IMR-90 (cell line): ENCODE measurements around the gene SPACA6. TPM values are rescaled to one million over a fixed set of nuclear protein-coding genes. Genes with fewer than 3 reads are reported as not detected.

ENCODE experiments used
- ATAC-seq: fragments of 200-7000 bp; cut with Tn5 transposase; 2 replicates; pipeline ENCODE4 v1.9.1; 2020; ENCODE audit warnings: low read depth, mild to moderate bottlenecking, moderate library complexity
- BruUV-seq: library from RNA; stranded (reverse); fragments of 400-500 nt; replicated peaks from 2 replicates; lab custom pipeline; 2021; lab: Mats Ljungman, UMichigan
- CTCF ChIA-PET: fragments of 300-600 bp; formaldehyde crosslinking; extraction: SDS; loops from one replicate; lab custom pipeline; 2021; ENCODE audit warnings: antibody characterized with exemption; lab: Yijun Ruan, JAX
- POLR2A ChIA-PET: fragments of 300-600 bp; sonication (Branson Sonifier 250); formaldehyde crosslinking; loops from one replicate; lab custom pipeline; 2022; ENCODE audit warnings: antibody characterized with exemption; ENCODE audit not compliant: unreplicated experiment; lab: Charles Lee
- DNase-seq: peaks from one replicate; pipeline ENCODE4 v3.0.0; 2013
- H2AFZ ChIP-seq: replicated peaks from 2 replicates; pipeline ENCODE3; 2013; ENCODE audit warnings: low read length, mild to moderate bottlenecking; ENCODE audit not compliant: poor library complexity
- H2AK5ac ChIP-seq: 2 replicates; pipeline ENCODE4 v1.6.1; 2013; ENCODE audit warnings: low read depth, low read length, inconsistent platforms
- H2AK9ac ChIP-seq: replicated peaks from 2 replicates; pipeline ENCODE3; 2013; ENCODE audit warnings: mild to moderate bottlenecking, low read depth, low read length, moderate library complexity; ENCODE audit not compliant: poor library complexity
- H2BK120ac ChIP-seq: 2 replicates; pipeline ENCODE4 v1.6.1; 2013; ENCODE audit warnings: low read depth, low read length, inconsistent platforms
- H2BK15ac ChIP-seq: 3 replicates; pipeline ENCODE4 v1.6.1; 2013; ENCODE audit warnings: low read depth, low read length, inconsistent platforms
- H2BK20ac ChIP-seq: 2 replicates; pipeline ENCODE4 v1.6.1; 2013; ENCODE audit warnings: low read depth, mild to moderate bottlenecking, inconsistent platforms, low read length, moderate library complexity
- H2BK5ac ChIP-seq: 2 replicates; pipeline ENCODE4 v1.6.1; 2013; ENCODE audit warnings: mild to moderate bottlenecking, low read depth, low read length, inconsistent platforms; ENCODE audit not compliant: poor library complexity, severe bottlenecking
- H3K14ac ChIP-seq: replicated peaks from 2 replicates; pipeline ENCODE4 v1.6.1; 2013; ENCODE audit warnings: low read depth, low read length, inconsistent platforms
- H3K18ac ChIP-seq: 2 replicates; pipeline ENCODE4 v1.6.1; 2013; ENCODE audit warnings: low read depth, low read length, control low read depth
- H3K23ac ChIP-seq: 2 replicates; pipeline ENCODE4 v1.6.1; 2013; ENCODE audit warnings: low read depth, low read length, inconsistent platforms
- H3K27ac ChIP-seq: 2 replicates; pipeline ENCODE4 v1.5.1; 2013; ENCODE audit warnings: mild to moderate bottlenecking, control low read depth, low read length; ENCODE audit not compliant: insufficient read depth
- H3K27me3 ChIP-seq: 2 replicates; pipeline ENCODE4 v1.6.1; 2013; ENCODE audit warnings: low read length; ENCODE audit not compliant: control insufficient read depth, insufficient read depth
- H3K36me3 ChIP-seq: 2 replicates; pipeline ENCODE4 v1.6.1; 2013; ENCODE audit warnings: low read length, mixed read lengths; ENCODE audit not compliant: control insufficient read depth, insufficient read depth
- H3K4ac ChIP-seq: 2 replicates; pipeline ENCODE4 v1.6.1; 2013; ENCODE audit warnings: low read depth, low read length, inconsistent platforms
- H3K4me1 ChIP-seq: 2 replicates; pipeline ENCODE4 v1.6.1; 2013; ENCODE audit warnings: low read length, mixed read lengths; ENCODE audit not compliant: control insufficient read depth, insufficient read depth
- H3K4me2 ChIP-seq: 2 replicates; pipeline ENCODE4 v1.6.1; 2013; ENCODE audit warnings: low read depth, mild to moderate bottlenecking, control low read depth, low read length, moderate library complexity
- H3K4me3 ChIP-seq: 2 replicates; pipeline ENCODE4 v1.5.1; 2013; ENCODE audit warnings: low read depth, mild to moderate bottlenecking, control low read depth, low read length, moderate library complexity; ENCODE audit not compliant: insufficient read depth
- H3K56ac ChIP-seq: 2 replicates; pipeline ENCODE4 v1.6.1; 2013; ENCODE audit warnings: low read length, inconsistent platforms; ENCODE audit not compliant: insufficient read depth; ENCODE audit errors: extremely low read depth
- H3K79me1 ChIP-seq, 2 experiments: 2 replicates each; pipeline ENCODE4 v1.6.1; 2013; ENCODE audit warnings: low read length in 2 of 2, inconsistent platforms in 1 of 2, low read depth in 1 of 2
- H3K9ac ChIP-seq: 2 replicates; pipeline ENCODE4 v1.6.1; 2013; ENCODE audit warnings: low read depth, low read length, control low read depth
- H3K9me1 ChIP-seq: 2 replicates; pipeline ENCODE4 v1.6.1; 2013; ENCODE audit warnings: low read length, inconsistent platforms; ENCODE audit not compliant: insufficient read depth
- H3K9me3 ChIP-seq: 2 replicates; pipeline ENCODE4 v1.6.1; 2013; ENCODE audit warnings: low read length; ENCODE audit not compliant: control insufficient read depth, insufficient read depth
- H4K20me1 ChIP-seq: 2 replicates; pipeline ENCODE4 v1.6.1; 2013; ENCODE audit warnings: low read length, inconsistent platforms; ENCODE audit not compliant: insufficient read depth
- H4K5ac ChIP-seq: 2 replicates; pipeline ENCODE4 v1.6.1; 2013; ENCODE audit warnings: mild to moderate bottlenecking, low read depth, low read length, control low read depth
- H4K8ac ChIP-seq, 2 experiments: 2 replicates each; pipeline ENCODE4 v1.6.1; 2013; ENCODE audit warnings: low read depth in 2 of 2, low read length in 2 of 2, control low read depth in 1 of 2, inconsistent platforms in 1 of 2
- H4K91ac ChIP-seq: 2 replicates; pipeline ENCODE4 v1.6.1; 2013; ENCODE audit warnings: low read depth, low read length, inconsistent platforms; ENCODE audit not compliant: insufficient read depth
- CEBPB ChIP-seq: IDR thresholded peaks from 2 replicates; pipeline ENCODE4 v1.6.1; 2012; ENCODE audit warnings: low read depth, low read length, improper control_type of control experiment
- CHD1 ChIP-seq: IDR thresholded peaks from 2 replicates; pipeline ENCODE4 v1.6.1; 2012; ENCODE audit warnings: low read depth, low read length, improper control_type of control experiment
- MAFK ChIP-seq: IDR thresholded peaks from 2 replicates; pipeline ENCODE4 v1.6.1; 2012; ENCODE audit warnings: low read depth, low read length, improper control_type of control experiment
- NFE2L2 ChIP-seq: fragments of 150-350 bp; IDR thresholded peaks from 2 replicates; pipeline ENCODE4 v1.6.1; 2016; ENCODE audit warnings: low read depth, mild to moderate bottlenecking, low read length
- RAD21 ChIP-seq: IDR thresholded peaks from 2 replicates; pipeline ENCODE4 v1.6.1; 2012; ENCODE audit warnings: low read length, improper control_type of control experiment
- RCOR1 ChIP-seq: IDR thresholded peaks from 2 replicates; pipeline ENCODE4 v1.6.1; 2012; ENCODE audit warnings: mild to moderate bottlenecking, low read length, improper control_type of control experiment; ENCODE audit not compliant: insufficient replicate concordance
- RFX5 ChIP-seq: IDR thresholded peaks from 2 replicates; pipeline ENCODE4 v1.8.0; 2012; ENCODE audit warnings: low read depth, mild to moderate bottlenecking, low read length, moderate library complexity
- SMC3 ChIP-seq: fragments of 150-350 bp; IDR thresholded peaks from 2 replicates; pipeline ENCODE4 v1.6.1; 2016; ENCODE audit warnings: low read depth, mild to moderate bottlenecking, antibody characterized with exemption, low read length, moderate library complexity
- USF2 ChIP-seq: fragments of 150-350 bp; IDR thresholded peaks from 2 replicates; pipeline ENCODE4 v1.6.1; 2017; ENCODE audit warnings: mild to moderate bottlenecking, antibody characterized with exemption, low read length, low read depth
- WGBS, 2 experiments: methylation state at CpG; one replicate each; pipeline versions ENCODE4 v1.1.5 to v1.1.7; 2013; ENCODE audit warnings: missing lambda C conversion rate in 2 of 2; ENCODE audit not compliant: insufficient read length in 1 of 2; ENCODE audit errors: extremely low coverage in 2 of 2; 5-methylcytosine and 5-hydroxymethylcytosine counted together
- dilution Hi-C: fragments of 300-500 bp; cut with HindIII; formaldehyde crosslinking; loops from one replicate; pipeline ENCODE4 v1.14.3; 2018; ENCODE audit warnings: low sequenced_read_pairs; ENCODE audit not compliant: unreplicated experiment
- in situ Hi-C: fragments of 300-500 bp; cut with MboI; formaldehyde crosslinking; loops from 3 replicates; pipeline ENCODE4 v1.14.3; 2019; ENCODE audit warnings: low sequenced_read_pairs, inconsistent platforms, mixed read lengths
- intact Hi-C: fragments of 100-400 bp; cut with micrococcal nuclease; formaldehyde crosslinking; loops from 2 replicates; pipeline ENCODE4 v1.10.0; 2022
- polyA plus RNA-seq, 3 experiments: library from polyadenylated mRNA; depleted of rRNA; stranded (reverse); fragments of >200 nt; gene quantifications; 2 replicates each; pipeline ENCODE4 v1.2.3, GENCODE V29; 2012; ENCODE audit warnings: low replicate concordance in 1 of 3
- total RNA-seq: library from RNA; depleted of rRNA; stranded (reverse); fragments of >200 nt; gene quantifications from 2 replicates; pipeline ENCODE4 v1.2.3, GENCODE V29; 2012
- TF ChIP-seq, protein P1 (sequence below): fragments of 150-350 bp; IDR thresholded peaks from 2 replicates; pipeline ENCODE4 v1.6.1; 2016; ENCODE audit warnings: low read depth, mild to moderate bottlenecking, low read length, moderate library complexity, borderline replicate concordance
- TF ChIP-seq, protein P2 (sequence below): conservative IDR thresholded peaks from 2 replicates; pipeline ENCODE4 v1.5.1; 2012; ENCODE audit warnings: mild to moderate bottlenecking, low read depth, low read length, improper control_type of control experiment

SPACA6 gene
- total and polyA plus RNA-seq, 2 of the 4 experiments (the other 2 are of a cell fraction): 1.3 to 13.6 TPM

GRCh38 chr19:51710163-51710562 lies 17.0 kb downstream of the SPACA6 start:
- Histone ChIP-seq H3K4me2 (no peak overlapping the region), H3K27ac (no peak overlapping the region), H3K4me1 (no peaks in the 10 kb centered on the region), H3K18ac (no peak overlapping the region), H3K36me3 (peaks cover 19% of the 10 kb centered on the region), H4K8ac (no peak overlapping the region), H3K4me3 (no peak overlapping the region), H3K9me1 (peaks cover 5% of the 10 kb centered on the region; the same call in 1 of the 2 replicates), H3K4ac (no peak overlapping the region), H4K5ac (no peak overlapping the region), H3K56ac (no peak overlapping the region), H2BK5ac (no peak overlapping the region), H3K14ac (no peak overlapping the region), H2BK20ac (no peak overlapping the region), H3K23ac (no peak overlapping the region), H3K27me3 (no peaks in the 10 kb centered on the region; the same call in 1 of the 2 replicates), H3K79me1 (peaks cover 6 to 8% of the 10 kb centered on the region in 2 experiments), H3K9me3 (peaks cover 2% of the 10 kb centered on the region; the same call in 1 of the 2 replicates), H2AK5ac (no peak overlapping the region), H2AFZ (no peak overlapping the region), H2BK120ac (no peak overlapping the region), H4K91ac (no peak overlapping the region), H4K20me1 (peaks cover 4% of the 10 kb centered on the region; the same call in 1 of the 2 replicates), H3K9ac (no peak overlapping the region), H2BK15ac (no peak overlapping the region), H2AK9ac (no peak overlapping the region)
- peak; percentile 36 for DNase-seq
- WGBS, 2 experiments: 36% methylated on average over 2 of the region's 2 CpGs; no CpG with 5 or more reads in 1 of the 2 experiments
- BruUV-seq: no TSS peak
- TF ChIP-seq RFX5: no peak
- TF ChIP-seq USF2: no peak
- TF ChIP-seq SMC3: no peak
- TF ChIP-seq, protein P1, sequence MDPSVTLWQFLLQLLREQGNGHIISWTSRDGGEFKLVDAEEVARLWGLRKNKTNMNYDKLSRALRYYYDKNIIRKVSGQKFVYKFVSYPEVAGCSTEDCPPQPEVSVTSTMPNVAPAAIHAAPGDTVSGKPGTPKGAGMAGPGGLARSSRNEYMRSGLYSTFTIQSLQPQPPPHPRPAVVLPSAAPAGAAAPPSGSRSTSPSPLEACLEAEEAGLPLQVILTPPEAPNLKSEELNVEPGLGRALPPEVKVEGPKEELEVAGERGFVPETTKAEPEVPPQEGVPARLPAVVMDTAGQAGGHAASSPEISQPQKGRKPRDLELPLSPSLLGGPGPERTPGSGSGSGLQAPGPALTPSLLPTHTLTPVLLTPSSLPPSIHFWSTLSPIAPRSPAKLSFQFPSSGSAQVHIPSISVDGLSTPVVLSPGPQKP: no peak
- TF ChIP-seq NFE2L2: no peak
- TF ChIP-seq CHD1: no peak
- no peak for TF ChIP-seq RCOR1
- TF ChIP-seq CEBPB: no peak
- TF ChIP-seq MAFK: no peak
- TF ChIP-seq, protein P2, sequence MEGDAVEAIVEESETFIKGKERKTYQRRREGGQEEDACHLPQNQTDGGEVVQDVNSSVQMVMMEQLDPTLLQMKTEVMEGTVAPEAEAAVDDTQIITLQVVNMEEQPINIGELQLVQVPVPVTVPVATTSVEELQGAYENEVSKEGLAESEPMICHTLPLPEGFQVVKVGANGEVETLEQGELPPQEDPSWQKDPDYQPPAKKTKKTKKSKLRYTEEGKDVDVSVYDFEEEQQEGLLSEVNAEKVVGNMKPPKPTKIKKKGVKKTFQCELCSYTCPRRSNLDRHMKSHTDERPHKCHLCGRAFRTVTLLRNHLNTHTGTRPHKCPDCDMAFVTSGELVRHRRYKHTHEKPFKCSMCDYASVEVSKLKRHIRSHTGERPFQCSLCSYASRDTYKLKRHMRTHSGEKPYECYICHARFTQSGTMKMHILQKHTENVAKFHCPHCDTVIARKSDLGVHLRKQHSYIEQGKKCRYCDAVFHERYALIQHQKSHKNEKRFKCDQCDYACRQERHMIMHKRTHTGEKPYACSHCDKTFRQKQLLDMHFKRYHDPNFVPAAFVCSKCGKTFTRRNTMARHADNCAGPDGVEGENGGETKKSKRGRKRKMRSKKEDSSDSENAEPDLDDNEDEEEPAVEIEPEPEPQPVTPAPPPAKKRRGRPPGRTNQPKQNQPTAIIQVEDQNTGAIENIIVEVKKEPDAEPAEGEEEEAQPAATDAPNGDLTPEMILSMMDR: no peak
- TF ChIP-seq RAD21: no peak
- ChIA-PET CTCF (no interaction called here), POLR2A (no interaction called here)
- peak; percentile 27 for ATAC-seq
- dilution Hi-C loops (no loop called here), in situ Hi-C loops (no loop called here), intact Hi-C loops (no loop called here)
